K562 (cell line): ENCODE measurements around the gene PDCD6IP.

Experiments
- CBFB ChIP-seq: sonication (generic); formaldehyde crosslinking; IDR thresholded peaks from 2 replicates; pipeline ENCODE4 v1.4.0; 2020; ENCODE audit warnings: mild to moderate bottlenecking, missing genetic modification reagents
- CBX5 ChIP-seq: IDR thresholded peaks from 2 replicates; pipeline ENCODE4 v1.6.1; 2014; ENCODE audit warnings: low read depth, borderline replicate concordance
- ESRRA ChIP-seq: fragments of 450-650 bp; IDR thresholded peaks from 2 replicates; pipeline ENCODE4 v1.6.1; 2014; ENCODE audit warnings: low read depth, mild to moderate bottlenecking, moderate library complexity, borderline replicate concordance
- EZH2 ChIP-seq: IDR thresholded peaks from 2 replicates; pipeline ENCODE4 v1.6.1; 2012; ENCODE audit warnings: low read depth, mild to moderate bottlenecking, inconsistent platforms, low read length, borderline replicate concordance
- FOSL1 ChIP-seq: fragments of 200-800 bp; sonication (Bioruptor generic); conservative IDR thresholded peaks from 2 replicates; pipeline ENCODE4 v1.6.1; 2016; ENCODE audit warnings: missing genetic modification characterization, missing compliant biosample characterization
- POLR2A ChIP-seq: fragments of 450-650 bp; conservative IDR thresholded peaks from 2 replicates; pipeline ENCODE4 v1.6.1; 2016
- RBM14 ChIP-seq: fragments of 200-400 bp; formaldehyde crosslinking; IDR thresholded peaks from 2 replicates; pipeline ENCODE4 v1.6.1; 2018; ENCODE audit warnings: low read depth, mild to moderate bottlenecking, low read length, moderate library complexity, borderline replicate concordance; ENCODE audit not compliant: insufficient read depth
- SRSF9 ChIP-seq: fragments of 200-400 bp; formaldehyde crosslinking; IDR thresholded peaks from 2 replicates; pipeline ENCODE4 v1.6.1; 2017; ENCODE audit warnings: low read depth, low read length, borderline replicate concordance
- TCF7 ChIP-seq: sonication (generic); IDR thresholded peaks from 2 replicates; pipeline ENCODE4 v1.6.1; 2016; ENCODE audit warnings: antibody characterized with exemption, borderline replicate concordance
- TEAD1 ChIP-seq, 2 experiments: fragments of 450-650 bp in 1 of 2; sonication (generic) in 1 of 2; formaldehyde crosslinking; IDR thresholded peaks; 2 replicates each; pipeline versions ENCODE4 v1.4.0 to v1.8.0; 2020 to 2022; ENCODE audit warnings: mild to moderate bottlenecking in 2 of 2, missing genetic modification reagents in 1 of 2
- ZNF121 ChIP-seq: sonication (generic); formaldehyde crosslinking; conservative IDR thresholded peaks from 2 replicates; pipeline ENCODE4 v1.8.0; 2022; ENCODE audit warnings: missing genetic modification reagents
- ZNF124 ChIP-seq: sonication (generic); formaldehyde crosslinking; IDR thresholded peaks from 2 replicates; pipeline ENCODE4 v1.8.1; 2022; ENCODE audit warnings: missing genetic modification reagents
- TF ChIP-seq, protein P1 (sequence below), 2 experiments: IDR thresholded peaks; 2 replicates each; pipeline ENCODE4 v1.6.1; 2012; ENCODE audit warnings: improper control_type of control experiment in 2 of 2, low read depth in 2 of 2, low read length in 2 of 2, borderline replicate concordance in 1 of 2

DNA sequence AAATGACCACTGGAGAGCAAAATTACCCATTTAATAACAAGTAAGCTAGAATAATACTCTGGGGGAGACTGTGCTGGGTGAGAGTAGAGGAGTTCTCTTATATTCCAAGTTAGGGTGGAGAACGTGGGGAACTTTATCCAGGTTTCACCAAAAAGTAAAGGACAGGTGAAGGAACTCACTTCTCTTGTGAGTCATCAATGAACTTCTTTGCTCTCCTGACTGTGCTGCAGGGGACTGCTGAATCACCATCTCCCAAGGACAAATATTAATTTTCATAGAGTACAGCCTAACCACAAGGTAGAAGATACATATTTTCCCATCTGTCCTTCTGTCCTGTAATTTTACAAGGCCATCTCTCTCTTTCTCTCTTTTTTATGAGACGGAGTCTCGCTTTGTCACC lies 8.3 kb upstream of the PDCD6IP start:
- TF ChIP-seq TEAD1 (CRISPR knock-in tag; IDR thresholded peaks at IDR 0.05) (no peak), ZNF121 (CRISPR knock-in tag) (no peak), CBX5 (no peak), TCF7 (no peak), SRSF9 (no peak), CBFB (CRISPR knock-in tag) (no peak), FOSL1 (tag) (peak; percentile 34; the same call in 1 of the 2 replicates), POLR2A (no peak), ZNF124 (CRISPR knock-in tag) (no peak), RBM14 (no peak), ESRRA (no peak), EZH2 (no peak)
- TF ChIP-seq, protein P1, sequence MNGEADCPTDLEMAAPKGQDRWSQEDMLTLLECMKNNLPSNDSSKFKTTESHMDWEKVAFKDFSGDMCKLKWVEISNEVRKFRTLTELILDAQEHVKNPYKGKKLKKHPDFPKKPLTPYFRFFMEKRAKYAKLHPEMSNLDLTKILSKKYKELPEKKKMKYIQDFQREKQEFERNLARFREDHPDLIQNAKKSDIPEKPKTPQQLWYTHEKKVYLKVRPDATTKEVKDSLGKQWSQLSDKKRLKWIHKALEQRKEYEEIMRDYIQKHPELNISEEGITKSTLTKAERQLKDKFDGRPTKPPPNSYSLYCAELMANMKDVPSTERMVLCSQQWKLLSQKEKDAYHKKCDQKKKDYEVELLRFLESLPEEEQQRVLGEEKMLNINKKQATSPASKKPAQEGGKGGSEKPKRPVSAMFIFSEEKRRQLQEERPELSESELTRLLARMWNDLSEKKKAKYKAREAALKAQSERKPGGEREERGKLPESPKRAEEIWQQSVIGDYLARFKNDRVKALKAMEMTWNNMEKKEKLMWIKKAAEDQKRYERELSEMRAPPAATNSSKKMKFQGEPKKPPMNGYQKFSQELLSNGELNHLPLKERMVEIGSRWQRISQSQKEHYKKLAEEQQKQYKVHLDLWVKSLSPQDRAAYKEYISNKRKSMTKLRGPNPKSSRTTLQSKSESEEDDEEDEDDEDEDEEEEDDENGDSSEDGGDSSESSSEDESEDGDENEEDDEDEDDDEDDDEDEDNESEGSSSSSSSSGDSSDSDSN (IDR thresholded peaks at IDR 0.05; ENCODE audit: borderline replicate concordance in 1 of 2, low read depth in 2 of 2, low read length in 2 of 2): no peak
